NCI-H510A (cell line): ENCODE results near the gene STRIP2.
"Not testable (repeated sequence)": the region's sequence is repeated elsewhere in the genome, so short reads cannot be mapped to it uniquely, and the experiment has no call there.

ENCODE experiments used
- DNase-seq: peaks from one replicate; lab custom pipeline; 2025; lab: John Stamatoyannopoulos, UW

Gene STRIP2

DNA sequence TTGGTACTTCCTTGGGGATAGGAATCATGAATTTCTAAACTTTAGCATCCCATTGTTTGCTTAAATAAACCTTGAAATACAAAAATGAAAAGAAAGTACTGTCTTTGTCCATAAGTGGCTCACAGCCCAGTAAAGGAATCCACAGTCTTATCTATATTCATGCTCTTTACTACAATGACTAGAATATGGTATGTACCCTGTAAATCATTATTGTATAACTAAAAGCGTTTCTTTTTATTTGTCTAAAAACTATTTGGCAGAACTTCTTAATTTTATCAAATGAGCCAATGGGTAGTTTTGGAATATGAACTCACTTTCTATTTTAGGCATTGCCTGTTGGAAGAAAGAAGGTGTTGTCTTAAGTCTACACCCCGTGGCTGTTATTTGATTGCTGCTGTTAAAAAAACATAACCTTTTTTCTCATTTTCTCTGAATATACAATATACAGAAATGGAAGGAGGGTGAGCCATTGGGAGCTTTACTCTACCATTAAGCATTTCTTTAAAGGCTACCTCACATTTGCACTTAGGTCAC lies 12.4 kb upstream of the STRIP2 start:
- DNase-seq = no peak

DNA sequence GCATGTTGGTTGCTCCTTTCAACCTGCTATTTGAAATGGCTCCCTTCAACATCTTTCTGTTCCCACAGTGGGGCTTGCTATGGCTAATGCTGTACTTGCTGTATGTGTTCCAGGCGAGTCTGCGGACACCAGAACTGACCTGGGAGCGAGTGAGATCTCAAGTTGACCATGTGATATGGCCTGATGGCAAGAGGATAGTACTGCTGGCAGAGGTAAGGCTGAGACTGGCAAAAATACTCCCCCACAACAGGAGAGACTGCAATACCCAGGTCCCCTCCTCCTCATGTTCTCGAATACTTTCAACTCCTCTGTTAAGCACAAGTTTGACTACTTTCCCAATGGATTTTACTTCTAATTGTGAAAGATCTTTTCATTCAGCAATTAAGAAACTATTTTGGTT lies 11.5 kb upstream of the STRIP2 start:
- no peak for DNase-seq

DNA sequence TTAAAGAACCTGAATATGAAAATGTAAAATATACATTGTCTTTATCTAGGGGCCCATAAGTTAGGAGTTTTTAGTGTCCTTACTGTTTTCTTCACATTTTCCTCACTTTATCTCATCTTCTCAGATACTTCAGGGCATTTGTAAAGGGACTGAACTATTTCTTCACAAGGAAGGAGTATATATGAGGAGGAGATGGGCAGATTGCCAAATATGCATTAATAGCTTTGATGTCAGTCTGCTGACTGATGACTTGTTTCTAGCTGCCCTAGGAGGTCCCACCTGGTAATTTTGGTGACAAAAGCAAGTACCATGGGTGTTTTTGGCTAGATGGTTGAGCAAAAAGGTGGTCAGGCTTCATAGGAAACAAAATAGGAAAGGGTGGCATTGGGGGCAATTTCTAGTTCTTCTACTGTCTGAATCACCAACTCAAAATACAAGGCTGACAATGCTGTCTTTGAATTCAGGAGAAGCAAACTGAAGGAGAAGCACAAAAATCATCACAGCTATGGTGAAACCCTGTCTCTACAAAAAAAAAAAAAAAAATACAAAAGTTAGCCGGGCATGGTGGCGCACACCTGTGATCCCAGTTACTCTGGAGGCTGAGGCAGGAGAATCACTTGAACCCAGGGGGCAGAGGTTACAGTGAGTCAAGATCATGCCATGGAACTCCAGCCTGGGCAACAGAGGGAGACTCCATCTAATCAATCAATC lies 10.4 kb upstream of the STRIP2 start:
- DNase-seq = no peak

DNA sequence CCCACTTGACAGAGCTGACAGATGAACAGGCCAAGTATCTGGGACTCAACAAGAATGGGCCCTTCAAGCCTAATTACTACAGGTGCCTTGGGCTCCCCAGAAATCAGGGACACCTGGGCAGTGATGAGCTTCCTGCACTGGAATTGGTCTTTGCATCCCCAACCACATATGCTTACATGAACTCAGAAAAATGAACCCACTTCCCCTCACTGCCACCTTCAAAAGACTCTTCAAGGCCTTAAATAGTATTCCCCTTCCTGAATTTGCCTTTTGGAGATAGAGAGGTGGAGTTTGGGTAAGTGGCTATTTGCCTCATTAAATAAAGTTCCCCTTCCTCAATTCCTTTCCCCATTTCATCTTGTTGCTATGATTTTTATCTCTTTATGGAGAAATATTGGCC lies 7.8 kb upstream of the STRIP2 start:
- no peak for DNase-seq

DNA sequence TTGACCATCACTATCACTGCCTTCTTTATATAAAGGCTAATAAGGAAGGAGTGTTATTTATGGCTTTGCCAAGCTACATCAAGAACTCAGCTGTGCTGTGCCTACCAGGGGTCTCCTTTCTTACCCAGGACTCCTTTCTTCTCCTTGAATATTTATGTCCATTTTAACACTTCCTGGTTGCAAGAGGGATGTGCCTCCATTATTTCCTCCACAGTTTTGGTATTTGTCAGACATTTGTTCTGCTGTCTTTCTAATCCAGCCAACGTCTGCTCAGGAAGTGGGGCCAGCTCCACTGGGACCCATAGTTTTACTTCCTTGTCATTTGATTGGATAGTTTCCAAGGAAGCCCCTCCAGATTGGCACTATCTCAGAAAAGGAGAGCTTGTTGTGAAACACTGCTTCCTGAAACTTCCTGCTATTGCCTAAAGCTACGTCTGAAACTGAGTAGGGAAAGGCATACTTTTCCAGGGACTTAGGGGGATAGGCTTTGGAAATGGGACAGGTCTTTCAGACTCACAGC lies 6.6 kb upstream of the STRIP2 start:
- DNase-seq = no peak

DNA sequence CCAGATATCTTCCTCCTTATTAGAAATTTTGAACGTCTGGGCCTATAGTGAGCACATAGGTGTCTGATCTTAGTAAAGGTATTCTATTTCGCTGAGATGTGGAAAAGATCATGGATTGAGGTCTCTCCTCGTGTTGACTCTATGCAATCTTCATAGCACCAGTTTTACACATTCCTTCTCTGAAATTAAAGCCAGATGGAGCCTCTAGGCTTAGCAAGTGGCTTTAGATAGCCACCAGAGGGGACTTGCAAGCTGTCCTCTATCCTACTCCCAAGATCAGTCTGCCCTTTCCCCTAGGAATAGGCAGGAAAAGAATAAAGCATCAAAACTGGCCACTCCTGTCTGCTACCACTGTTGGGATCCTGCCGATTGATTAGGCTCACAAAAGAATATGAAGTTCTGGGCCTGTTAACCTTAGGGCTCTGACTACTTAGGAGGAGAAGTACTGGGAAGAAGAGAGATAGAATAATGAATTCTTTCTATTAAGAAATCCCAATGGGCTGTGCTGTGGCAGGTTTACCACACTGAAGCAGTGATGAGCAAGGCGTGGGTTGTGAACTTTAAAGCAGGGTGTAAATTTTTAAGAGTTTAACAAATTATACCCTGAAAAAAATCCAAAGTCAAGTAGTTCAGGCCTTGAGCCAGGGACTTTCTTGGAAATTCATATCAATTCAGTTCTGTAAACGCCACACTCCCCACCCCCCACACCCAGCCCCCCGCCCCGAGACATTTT lies 2.2 kb upstream of the STRIP2 start:
- no peak for DNase-seq

DNA sequence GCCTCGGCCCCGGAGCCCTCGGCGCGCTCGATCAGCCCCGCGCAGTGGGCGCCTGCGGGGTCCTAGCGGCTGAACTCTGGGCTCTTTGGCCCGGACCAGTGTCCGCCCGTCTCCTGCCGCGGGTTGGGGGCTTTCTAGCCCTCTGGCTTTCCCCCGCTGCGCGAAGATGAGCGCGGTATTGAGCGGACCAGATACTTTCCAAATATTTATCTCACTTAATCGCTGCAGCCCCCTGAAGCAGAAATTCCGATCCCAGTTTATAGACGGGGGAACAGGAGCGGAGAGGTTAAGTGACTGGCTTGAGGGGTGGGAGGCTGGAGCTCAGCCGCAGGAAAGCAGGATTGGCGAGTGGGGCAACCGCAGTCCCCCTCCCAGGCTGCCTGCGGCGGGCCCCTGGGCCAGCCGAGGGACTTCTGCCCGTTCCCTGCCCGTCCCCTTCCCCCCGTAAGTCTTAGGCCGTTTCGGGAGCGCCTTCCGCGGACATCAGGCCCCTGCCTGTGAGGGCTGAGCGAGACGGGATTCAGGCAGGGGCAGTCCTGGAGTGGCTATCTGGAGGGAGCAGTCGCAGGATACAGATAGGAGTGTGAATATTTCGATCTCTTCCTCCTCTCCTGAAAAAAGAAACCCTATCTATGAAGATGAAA lies 565 bp downstream of the STRIP2 start:
- DNase-seq = no peak

DNA sequence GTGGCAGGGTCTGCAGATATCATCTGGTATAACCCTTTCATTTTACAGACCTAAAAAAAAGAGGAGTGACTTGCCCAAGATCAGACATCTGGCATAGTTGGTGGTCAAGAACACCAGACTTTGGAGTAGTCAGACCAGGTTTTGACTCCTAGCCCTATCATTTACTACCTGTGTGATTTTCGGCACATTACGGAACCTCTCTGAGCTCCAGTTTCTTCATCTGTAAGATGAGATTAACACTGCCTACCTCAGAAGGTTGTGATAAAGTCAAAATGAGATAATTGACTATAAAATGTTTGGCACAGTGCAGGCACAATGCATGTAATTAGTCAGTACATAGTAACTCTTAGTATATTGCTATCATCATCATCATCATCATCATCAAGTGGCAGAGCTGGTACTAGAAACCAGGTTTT lies 1.2 kb downstream of the STRIP2 start:
- DNase-seq = no peak

DNA sequence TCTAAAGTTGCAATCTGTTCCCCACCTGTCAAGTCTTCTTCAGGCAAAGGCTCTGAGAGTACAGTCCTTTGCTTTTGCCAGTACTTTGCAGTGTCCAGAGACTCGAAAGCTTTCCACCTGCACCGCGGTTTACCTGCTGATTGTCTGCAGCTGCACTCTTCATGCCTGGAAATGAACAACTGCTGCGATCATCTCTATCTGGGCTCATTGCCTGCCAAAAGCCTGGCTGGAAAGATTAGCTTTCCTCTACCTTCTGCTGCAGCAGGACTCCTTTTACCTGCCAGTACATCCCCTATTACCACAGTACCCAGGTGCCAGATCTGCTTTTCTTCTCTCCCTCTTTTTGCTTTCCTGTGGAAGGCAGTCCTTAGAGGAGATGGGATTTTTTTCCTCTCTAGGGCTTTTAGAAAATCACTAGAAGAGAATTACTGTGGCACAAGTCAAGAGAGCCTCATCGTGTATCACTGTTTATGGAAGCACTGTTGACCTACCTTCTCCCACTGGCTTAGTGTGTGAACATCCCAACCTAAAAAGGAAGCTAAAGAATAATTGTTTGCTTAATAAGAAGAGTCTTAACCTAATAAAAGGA lies 2.2 kb downstream of the STRIP2 start:
- no peak for DNase-seq

DNA sequence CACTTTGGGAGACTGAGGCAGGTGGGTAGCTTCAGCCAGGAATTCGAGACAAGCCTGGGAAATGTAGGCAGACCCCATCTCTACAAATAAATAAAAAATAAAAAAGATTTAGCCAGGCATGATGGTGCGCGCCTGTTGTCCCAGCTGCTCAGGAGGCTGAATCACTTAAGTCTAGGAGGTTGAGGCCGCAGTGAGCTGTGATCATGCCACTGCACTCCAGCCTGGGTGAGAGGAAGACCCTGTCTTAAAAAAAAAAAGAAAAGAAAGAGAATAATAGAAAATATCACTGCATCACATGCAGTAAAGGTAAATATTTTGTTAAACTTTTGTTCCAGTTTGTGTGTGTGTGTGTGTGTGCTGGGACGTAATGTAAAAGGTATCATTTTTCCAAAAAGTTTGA lies 3.0 kb downstream of the STRIP2 start:
- no peak for DNase-seq

DNA sequence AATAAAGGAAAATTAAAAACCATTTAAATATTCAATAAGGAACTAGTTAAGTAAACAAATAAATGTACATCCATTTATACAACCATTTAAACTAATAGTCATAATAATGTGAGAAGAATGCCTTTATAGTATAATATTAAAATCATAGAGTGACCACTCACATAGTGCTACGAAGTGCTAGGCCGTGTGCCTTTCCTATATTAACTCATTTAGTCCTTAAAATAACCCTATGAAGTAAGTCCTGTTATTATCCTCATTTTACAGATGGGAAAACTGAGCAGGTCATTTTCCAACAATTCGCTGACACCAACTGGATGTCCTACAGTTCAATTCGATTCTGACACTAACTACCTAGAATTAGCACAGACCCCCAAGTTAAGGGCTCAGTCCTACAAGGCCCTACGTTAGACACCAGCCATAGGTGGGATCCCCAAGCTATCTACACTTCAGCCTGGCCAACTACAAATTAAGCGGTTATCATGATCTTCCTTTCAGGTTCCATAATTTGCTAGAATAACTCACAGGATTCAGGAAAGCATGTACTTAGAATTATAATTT lies 4.1 kb downstream of the STRIP2 start:
- DNase-seq = no peak

DNA sequence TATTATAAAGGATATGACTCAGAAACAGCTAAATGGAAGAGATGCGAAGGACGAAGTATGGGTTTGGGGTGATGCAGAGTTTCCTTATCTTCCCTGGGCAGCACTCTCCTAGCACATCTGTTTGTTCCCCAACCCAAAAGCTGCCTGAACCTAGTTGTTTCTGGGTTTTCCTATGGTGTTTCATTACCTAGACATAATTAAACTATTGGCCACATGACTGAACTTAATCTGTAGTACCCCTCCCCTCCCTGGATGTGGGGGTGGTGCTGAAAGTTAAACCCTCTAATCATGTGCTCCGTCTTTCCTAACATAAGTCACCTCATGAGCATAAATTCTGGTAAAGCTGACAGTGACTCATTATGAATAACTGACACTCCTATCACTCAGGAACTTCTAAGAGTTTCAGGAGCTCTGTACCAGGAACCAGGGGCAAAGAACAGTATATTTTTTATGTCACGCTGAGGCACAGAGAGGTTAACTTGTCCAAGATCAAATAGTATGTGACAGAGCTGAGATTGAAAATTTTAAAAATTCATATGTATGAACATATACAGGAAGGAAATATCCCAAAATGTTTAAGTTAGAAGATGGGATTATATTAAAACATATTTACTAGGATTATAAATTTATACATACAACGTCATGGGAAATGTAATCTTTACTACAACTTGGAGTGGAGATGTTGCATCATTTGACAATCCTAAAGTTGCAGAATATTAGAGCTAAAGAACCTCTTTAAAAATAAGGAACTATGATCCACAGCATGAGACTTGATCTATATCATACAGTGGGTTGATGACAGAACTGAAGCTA lies 4.8 kb downstream of the STRIP2 start:
- DNase-seq = no peak

DNA sequence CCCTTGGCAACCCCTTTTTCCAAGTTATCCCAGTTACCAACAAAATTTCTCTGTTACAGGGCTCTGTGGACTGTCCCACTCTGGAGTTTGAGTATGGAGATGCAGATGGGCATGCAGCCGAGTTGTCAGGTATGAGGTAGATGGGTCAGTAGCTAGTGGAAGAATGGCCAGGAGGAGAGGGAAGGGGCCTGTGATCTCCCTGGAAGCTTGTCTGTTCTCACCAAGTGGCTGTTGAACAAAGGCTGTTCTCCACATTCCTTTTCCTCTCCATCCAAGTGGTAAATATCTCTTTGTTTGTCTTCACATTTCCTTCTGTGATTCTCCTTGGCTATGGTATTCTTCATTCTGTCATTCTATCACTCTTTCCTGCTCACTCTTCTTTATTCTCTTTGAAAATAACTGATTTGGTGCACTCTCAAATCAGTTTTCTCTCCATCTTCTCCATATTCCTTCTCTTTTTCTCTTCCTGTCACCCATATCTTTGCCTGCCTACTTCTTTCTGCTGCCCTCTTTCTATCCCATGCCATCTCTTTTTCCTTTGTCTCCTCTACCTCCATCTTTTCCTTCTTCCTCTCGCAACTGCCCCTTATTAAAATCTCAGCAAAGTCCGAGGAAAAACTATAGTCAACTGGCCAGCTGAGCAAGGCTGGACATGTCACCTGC lies 5.9 kb downstream of the STRIP2 start:
- DNase-seq = no peak

DNA sequence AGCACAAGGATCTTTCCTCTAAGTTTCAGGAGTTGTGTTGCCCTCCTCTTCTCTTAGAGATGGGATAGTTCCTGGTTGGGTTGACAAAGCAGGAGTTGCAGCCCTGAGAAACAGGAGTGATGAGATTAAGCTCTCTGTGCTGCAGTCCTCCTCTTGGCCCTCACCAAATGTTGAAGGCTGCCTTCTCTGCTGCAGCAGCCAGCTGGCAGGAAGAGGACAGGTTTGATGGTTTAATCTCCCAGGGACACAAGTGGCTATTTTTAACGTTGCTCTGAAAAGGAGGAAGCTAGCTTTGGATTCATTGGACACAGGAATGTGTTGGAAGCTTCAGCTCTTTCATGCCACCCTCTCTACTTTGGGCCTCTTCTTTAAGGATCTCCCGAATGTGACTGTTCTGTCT lies 9.4 kb downstream of the STRIP2 start:
- no peak for DNase-seq

DNA sequence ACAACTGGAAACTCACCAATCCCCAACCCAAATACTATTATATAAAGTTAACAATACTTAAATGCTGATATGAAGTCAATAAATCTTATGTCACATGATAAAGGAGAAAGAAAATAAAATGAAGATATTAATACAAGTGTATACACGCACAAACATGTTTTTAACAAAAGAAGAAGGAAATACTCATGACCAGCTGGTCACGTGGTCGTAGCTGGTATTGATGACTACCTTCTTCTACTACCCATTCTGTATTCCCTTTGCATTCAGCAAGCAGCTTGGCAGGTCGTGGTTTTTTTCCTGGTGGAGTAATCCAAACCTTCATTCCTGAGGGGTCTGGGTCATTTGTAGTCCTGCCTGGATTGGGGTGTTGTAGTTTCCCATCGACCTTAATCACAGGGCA lies 10.5 kb downstream of the STRIP2 start:
- DNase-seq = not testable (repeated sequence)

DNA sequence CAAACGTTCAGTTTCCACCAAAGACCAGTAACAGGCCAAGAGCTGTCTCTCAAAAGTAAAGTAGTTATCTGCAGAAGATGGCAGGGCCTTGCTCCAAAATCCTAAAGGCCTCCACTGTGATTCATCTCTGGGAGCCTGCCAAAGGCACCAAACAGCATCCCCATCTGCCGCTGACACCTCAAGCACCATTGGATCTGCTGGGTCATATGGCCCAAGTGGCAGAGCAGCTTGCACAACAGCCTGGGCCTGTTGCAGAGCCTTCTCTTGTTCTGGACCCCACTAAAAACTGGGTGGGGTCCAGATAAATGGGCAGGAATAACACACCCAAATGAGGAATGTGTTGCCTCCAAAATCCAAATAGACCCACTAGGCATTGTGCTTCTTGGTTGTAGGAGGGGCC lies 12.7 kb downstream of the STRIP2 start:
- not testable (repeated sequence) for DNase-seq

DNA sequence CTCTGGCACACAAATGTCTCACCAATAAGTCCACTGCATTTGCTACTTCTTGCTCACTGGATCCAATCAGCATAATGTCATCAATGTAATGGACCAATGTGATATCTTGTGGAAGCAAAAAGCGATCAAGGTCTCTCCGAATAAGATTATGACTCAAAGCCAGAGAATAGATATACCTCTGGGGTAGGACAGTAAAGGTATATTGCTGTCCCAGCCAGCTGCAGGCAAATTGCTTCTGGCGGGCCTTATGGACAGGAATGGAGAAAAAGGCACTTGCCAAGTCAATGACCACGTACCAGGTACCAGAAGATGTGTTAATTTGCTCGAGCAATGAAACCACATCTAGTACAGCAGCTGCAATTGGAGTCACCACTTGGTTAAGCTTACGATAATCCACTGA lies 13.2 kb downstream of the STRIP2 start:
- not testable (repeated sequence) for DNase-seq

DNA sequence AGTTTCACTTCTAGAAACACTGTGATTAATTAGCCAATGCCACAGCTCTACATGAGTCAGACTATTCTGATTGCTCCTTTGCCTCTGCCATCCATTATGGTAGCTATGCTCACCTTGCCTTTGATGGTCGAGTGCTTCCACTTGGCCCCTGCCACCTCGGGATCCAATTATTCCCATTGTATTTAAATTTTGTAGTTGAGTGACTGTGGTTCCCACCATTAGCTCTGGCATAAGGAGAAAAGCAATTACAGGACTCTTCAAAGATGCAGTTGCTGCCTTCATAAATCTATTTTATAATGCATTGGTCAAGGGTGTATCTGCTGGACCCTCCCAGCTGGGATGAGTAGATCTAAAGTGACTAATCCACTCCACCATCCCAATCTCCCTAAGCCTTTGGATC lies 14.4 kb downstream of the STRIP2 start:
- DNase-seq = not testable (repeated sequence)

DNA sequence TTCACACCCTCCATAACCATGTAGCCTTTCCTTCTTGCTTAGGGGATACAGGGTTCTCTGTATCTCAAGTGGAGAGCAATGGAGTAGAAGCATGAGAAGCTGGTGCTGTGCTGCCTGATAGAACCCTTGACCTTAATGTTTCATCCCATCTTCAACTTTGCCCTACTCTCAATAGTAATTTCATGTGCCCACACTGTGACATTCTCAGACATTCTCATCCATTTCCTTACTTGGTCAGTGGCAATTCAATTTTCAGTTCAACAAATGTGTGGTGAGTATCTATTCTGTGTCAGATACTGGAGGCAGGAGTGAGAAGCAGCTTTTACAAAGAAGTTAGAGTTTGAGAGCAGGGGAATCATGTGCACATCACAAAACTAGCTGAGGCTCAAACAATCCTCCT lies 16.1 kb downstream of the STRIP2 start:
- no peak for DNase-seq

DNA sequence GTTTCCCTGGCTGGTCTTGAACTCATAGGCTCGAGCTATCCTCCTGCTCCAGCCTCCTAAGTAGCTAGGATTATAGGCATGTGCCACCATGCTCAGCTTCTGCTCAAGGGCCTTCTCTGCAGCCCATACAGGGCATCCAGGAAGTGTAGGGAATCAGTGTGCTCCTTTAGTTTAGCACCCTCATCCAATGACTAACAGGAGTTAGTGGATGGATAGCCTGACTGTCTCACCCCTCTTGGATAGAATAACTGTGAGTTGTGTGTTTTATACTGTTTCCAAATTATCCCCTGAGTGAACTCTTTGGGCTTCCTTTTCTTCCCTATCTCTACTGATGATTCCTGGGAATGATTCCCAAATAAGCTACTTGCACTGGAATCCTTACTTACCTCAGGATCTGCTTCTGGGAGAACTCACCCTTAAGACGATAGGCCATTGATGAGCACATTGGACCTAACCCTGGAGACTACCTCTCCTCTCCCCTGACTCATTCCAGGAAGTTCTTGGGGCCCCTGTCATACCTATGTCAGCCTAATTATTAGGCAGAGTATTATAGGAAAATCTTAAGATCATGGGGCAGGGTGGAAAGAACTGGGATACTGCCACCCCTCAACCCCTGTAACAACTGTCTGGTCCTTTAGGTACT lies 18.5 kb downstream of the STRIP2 start:
- no peak for DNase-seq
